Subcutaneous adipose tissue (tissue), 4 donors: ENCODE measurements around the gene EXPH5. TPM values are rescaled to one million over a fixed set of nuclear protein-coding genes. Genes with fewer than 3 reads are reported as not detected.

Experiments
- total RNA-seq, 4 donors: library from RNA; depleted of rRNA; stranded (reverse); fragments of >200 nt; gene quantifications; one replicate each; pipeline ENCODE4 v1.1.0, GENCODE V29; 2016
- TF ChIP-seq, protein P1 (sequence below): fragments of 450-650 bp; IDR thresholded peaks from one replicate; pipeline ENCODE4 v1.5.1; 2016; ENCODE audit warnings: low read depth, mild to moderate bottlenecking, control low read depth, antibody characterized with exemption, moderate library complexity

EXPH5 gene
- total RNA-seq, 4 donors from 2014 or later: 1.0 to 4.1 (median 2.5) TPM

DNA sequence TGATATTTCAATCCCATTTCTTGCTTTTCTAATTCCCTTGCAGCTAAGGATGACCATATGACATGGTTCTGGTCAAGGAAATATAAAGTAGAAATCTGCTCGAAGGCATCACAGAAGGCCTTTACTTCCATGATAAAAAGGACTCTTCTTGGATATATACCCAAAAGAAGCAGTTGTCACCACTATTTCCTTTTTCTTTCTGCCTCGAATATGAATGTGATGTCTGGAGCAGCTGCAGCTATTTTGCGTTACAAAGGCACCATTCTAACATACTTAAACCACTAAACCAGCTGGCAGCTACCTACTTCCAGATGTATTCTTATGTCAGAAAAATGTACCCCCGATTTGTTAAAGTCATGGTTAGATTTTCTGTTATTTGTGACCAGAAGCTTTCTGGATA, 18.9 kb downstream of the EXPH5 start:
- TF ChIP-seq, protein P1, sequence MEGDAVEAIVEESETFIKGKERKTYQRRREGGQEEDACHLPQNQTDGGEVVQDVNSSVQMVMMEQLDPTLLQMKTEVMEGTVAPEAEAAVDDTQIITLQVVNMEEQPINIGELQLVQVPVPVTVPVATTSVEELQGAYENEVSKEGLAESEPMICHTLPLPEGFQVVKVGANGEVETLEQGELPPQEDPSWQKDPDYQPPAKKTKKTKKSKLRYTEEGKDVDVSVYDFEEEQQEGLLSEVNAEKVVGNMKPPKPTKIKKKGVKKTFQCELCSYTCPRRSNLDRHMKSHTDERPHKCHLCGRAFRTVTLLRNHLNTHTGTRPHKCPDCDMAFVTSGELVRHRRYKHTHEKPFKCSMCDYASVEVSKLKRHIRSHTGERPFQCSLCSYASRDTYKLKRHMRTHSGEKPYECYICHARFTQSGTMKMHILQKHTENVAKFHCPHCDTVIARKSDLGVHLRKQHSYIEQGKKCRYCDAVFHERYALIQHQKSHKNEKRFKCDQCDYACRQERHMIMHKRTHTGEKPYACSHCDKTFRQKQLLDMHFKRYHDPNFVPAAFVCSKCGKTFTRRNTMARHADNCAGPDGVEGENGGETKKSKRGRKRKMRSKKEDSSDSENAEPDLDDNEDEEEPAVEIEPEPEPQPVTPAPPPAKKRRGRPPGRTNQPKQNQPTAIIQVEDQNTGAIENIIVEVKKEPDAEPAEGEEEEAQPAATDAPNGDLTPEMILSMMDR: no peak

DNA sequence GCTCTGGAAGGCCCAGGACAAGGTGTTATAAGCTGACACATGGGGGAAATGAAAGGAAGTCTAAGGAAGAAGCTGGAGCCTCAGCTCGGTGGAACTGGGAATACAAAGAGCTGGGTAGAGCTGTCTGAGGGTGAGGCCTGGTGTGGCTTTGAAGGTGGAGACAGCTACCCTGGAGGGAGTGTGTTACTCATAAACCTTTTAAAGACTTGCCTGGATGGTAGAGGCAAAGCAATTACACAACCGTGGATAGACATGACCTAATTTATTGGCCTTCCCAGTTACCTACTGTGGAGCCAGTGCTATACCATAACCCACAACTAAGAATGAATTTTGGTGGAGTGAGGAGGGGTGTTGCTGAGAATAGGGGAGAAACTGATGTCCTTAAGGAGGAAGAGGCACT, 22.6 kb downstream of the EXPH5 start:
- TF ChIP-seq, protein P1: no peak

DNA sequence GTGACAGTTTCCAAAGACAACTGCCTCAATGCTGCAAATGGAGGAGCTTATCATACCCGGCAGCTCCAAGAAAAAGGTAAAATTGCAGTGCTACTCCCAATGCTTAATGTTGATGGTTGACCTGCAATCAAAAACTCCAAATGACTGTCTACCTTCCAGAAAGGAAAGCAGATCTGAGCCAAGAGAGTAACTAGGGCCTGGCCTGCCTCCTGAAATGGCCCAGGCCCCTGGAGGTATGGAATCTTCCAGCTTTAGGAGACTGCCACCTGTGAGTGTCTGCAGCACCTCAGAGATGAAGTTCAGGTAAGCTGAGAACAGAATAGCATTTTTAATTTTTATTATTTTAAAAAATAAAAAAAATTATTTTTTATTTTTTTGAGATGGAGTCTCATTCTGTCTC, 23.7 kb downstream of the EXPH5 start:
- TF ChIP-seq, protein P1: no peak

DNA sequence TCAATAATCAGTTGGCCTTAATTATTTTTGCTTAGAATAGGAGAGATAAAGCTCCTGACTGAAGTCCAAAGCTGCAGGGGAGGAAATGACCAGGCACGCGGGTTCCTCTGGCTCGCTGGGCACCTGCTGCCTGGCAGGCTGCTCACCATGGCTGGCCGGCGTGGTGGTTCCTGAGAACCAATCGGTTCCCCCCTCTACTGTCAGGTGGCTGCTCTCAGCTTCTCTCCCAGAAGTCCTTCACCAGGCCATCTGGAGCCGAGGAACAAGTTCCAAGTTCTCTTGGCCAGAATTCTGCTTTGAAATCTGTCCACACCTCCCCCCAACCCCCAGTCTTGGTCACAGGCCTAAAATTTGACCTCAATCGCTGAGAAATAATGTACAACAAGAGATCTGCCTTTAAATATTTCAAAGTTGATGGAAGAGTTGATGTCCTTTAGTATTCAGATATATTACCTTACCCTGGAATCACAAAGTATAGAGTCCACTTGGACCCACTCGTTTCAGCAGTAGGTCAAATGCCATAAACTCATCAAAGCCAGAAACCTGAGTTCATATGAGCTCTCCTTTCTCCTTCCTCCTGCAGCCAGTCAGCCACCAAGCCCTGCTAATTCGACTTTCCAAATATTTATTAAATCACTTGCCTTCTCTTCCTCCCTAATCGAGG, 25.2 kb downstream of the EXPH5 start:
- TF ChIP-seq, protein P1: no peak

DNA sequence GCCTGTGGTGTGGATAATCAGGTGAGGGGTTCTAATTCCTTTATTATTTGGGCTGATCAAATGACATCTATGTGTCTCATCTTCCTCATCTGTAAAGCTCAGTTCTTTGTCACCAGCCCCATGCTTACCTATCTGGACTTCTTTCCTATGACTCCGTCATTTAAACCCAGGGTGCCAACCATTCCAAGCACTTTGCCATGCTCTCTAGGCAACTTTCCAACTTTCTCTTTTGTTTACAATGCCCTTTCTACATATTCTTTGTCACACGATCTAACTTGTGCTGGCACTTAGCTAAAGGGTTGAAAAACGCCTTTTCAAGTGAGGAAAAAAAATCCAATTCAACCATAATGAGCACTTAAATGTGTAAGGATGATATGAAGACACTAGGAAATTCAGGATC, 27.9 kb downstream of the EXPH5 start:
- TF ChIP-seq, protein P1: no peak

DNA sequence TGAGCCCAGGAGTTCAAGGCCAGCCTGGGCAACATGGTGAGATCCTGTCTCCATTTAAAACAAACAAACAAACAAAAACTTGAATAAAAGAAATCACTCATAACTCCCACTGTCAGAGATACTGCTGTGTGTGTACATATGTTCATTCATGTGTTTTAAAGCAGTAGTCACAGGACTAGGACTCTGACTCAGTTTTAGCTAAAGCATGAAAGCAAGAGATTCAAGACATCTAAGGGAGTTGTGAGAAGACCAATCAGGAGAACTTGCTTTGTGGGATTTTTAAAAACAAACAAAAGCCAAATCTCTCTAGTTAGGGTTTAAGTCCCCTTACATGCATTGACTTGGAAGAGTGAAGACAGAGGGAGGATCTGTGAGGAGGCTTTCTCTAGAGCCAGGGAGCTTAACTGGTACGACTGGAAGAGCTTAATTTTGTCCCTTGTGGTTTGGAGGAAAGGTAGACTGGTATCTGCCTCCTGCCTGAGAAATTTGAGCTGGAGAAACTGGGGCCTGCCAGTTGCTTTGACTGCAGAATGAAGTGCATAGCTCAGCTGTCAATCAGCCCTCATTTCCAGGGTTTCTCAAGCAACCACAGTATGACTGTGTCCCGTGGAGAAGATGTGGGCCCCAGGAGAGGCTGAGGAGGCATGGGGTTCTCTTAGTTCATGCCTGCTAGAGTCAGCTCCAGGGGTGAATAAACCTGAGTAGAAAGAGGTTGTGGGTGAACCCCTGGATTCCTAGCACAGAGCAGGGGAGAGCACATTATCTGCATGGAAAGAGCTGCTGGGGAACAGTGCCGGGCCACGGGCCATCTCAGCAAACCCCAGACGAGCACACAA, 30.6 kb downstream of the EXPH5 start:
- TF ChIP-seq, protein P1: no peak

DNA sequence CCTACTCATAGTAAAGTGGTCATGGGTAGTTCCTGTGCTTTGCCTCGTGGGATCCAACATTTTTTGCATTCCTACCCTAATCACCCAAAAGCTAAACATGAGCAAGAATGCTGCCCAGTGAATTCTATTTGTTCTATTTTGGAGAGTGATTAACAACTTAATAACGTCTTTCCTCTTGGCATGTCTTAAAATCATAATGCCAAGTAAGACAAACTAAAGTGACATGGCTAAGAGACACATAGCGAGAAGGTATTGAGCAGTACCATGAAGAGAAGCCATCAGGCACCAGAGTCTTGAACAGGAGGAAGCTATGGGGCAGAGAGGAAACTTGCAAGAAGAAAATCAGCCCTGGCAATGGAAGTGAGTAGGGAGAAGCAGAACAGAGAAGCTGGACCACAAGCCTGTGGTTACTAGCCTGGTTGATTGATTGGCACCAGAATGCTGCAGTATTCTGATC, 32.0 kb downstream of the EXPH5 start:
- TF ChIP-seq, protein P1: no peak
